Prostate gland (tissue), 2 donors: Measurements from ENCODE around the gene KSR2.
A peak's percentile ranks its signal among the peaks of the same experiment; 100 is the strongest.

Source experiments
- CTCF ChIP-seq, 4 experiments: fragments of 200-600 bp in 2 of 4; fragments of 450-650 bp in 2 of 4; sonication (generic) in 2 of 4; IDR thresholded peaks; 1 replicate in 3 of 4; 2 replicates in 1 of 4; pipeline ENCODE4 v1.5.1; 2016 to 2019; ENCODE audit warnings: antibody characterized with exemption in 4 of 4, mild to moderate bottlenecking in 2 of 4, moderate library complexity in 2 of 4
- POLR2AphosphoS5 ChIP-seq: sonication (generic); formaldehyde crosslinking; IDR thresholded peaks from one replicate; pipeline ENCODE4 v1.6.1; 2017; ENCODE audit warnings: antibody characterized with exemption

DNA sequence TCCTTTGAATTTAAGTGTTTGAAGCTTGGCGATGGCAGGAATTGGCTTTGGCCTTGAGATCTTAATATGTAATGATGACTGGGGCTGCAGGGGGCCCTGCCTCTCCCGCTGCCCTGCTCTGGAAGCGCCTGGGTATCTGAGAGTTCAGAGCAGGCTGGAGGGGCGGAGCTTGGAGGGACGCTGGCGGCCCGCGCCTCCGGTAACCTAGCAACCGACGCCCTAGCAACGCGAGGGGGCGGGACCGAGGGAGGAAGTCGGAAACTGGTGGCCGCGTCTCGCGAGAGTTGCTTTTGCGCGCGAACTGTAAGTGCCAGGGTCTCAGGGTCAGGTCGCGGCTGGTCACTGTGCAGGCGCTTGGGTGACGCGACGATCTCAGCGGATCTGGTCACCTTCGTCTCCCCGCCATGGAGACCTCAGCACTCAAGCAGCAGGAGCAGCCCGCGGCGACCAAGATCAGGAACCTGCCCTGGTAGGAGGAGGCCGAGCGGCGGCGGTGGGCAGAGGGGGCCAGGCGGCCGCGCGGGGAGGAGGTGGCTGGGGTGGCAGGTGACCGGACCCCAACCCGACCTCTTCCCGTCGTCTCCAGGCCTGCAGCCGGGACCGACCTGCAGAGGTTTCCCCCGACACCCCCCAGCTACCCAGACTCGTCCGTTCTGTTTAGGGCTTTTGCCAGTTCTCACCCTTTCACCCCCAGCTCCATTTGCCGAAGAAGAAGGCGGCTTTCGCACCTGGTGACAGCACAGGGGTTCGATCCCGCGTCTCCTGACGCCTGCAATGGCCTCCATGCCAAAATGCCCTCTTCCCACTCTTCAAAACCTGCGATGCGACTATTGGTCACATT, 47.9 kb upstream of the KSR2 start, which contains the start of gene RFC5:
- peak; percentile 92 for TF ChIP-seq POLR2AphosphoS5
- TF ChIP-seq CTCF (IDR thresholded peaks at IDR 0.05) = no peak
